Transverse colon (tissue), 4 donors: ENCODE results near the gene MEGF9.

Experiments
- EP300 ChIP-seq: sonication (generic); formaldehyde crosslinking; IDR thresholded peaks from one replicate; pipeline ENCODE4 v1.6.1; 2017; ENCODE audit warnings: antibody characterized with exemption, low read depth
- POLR2A ChIP-seq: fragments of 450-650 bp; IDR thresholded peaks from one replicate; pipeline ENCODE4 v1.6.1; 2016; ENCODE audit warnings: antibody characterized with exemption, mild to moderate bottlenecking, moderate library complexity
- POLR2AphosphoS5 ChIP-seq, 3 donors: sonication (generic); formaldehyde crosslinking; IDR thresholded peaks; one replicate each; pipeline ENCODE4 v1.6.1; 2016; ENCODE audit warnings: antibody characterized with exemption in 3 of 3
- TF ChIP-seq, protein P1 (sequence below), 5 experiments: fragments of 200-600 bp in 3 of 5; fragments of 450-650 bp in 2 of 5; sonication (generic) in 3 of 5; IDR thresholded peaks; 1 replicate in 2 of 5; 2 replicates in 3 of 5; pipeline ENCODE4 v1.5.1; 2016 to 2017; ENCODE audit warnings: antibody characterized with exemption in 5 of 5, inconsistent platforms in 3 of 5, mild to moderate bottlenecking in 2 of 5, moderate library complexity in 1 of 5

DNA sequence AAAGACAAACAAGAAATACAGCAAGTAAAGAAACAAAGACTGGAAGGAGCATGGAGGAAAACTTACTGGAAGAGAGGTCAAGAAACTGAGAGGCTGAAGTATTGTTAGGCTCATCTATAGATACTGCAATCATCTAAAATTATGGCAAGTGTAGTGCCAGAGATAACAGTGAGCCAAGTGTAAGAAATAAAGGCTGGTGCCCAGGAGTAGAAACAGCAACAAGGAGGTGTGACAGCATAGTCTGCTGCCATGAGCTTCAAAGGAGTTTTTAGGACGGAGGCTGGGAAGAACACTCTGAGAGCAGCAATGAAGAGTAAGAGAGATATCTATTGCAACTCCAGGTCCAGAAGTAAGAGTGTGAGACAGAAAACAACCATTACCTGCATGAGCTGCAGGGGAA lies 60.5 kb downstream of the MEGF9 start:
- TF ChIP-seq, protein P1, sequence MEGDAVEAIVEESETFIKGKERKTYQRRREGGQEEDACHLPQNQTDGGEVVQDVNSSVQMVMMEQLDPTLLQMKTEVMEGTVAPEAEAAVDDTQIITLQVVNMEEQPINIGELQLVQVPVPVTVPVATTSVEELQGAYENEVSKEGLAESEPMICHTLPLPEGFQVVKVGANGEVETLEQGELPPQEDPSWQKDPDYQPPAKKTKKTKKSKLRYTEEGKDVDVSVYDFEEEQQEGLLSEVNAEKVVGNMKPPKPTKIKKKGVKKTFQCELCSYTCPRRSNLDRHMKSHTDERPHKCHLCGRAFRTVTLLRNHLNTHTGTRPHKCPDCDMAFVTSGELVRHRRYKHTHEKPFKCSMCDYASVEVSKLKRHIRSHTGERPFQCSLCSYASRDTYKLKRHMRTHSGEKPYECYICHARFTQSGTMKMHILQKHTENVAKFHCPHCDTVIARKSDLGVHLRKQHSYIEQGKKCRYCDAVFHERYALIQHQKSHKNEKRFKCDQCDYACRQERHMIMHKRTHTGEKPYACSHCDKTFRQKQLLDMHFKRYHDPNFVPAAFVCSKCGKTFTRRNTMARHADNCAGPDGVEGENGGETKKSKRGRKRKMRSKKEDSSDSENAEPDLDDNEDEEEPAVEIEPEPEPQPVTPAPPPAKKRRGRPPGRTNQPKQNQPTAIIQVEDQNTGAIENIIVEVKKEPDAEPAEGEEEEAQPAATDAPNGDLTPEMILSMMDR (IDR thresholded peaks at IDR 0.05) = no peak
- TF ChIP-seq EP300 (no peak), POLR2A (no peak), POLR2AphosphoS5 (IDR thresholded peaks at IDR 0.05) (no peak)
